Adipocyte (in vitro differentiated cells): Measurements from ENCODE around the gene OR1S2.

Experiments
- DNase-seq: peaks from one replicate; pipeline ENCODE4 v3.0.0-alpha.2; 2015; ENCODE audit warnings: low read depth
- H3K27me3 ChIP-seq: replicated peaks from 2 replicates; pipeline ENCODE4 v1.7.0; 2013; ENCODE audit warnings: mild to moderate bottlenecking, low read length, moderate library complexity; ENCODE audit not compliant: control insufficient read depth, insufficient read depth
- H3K36me3 ChIP-seq: 2 replicates; pipeline ENCODE4 v1.7.0; 2013; ENCODE audit warnings: low read length, mild to moderate bottlenecking, moderate library complexity; ENCODE audit not compliant: control insufficient read depth, insufficient read depth, severe bottlenecking
- H3K4me1 ChIP-seq: 2 replicates; pipeline ENCODE4 v1.7.0; 2013; ENCODE audit warnings: mild to moderate bottlenecking, low read length, moderate library complexity; ENCODE audit not compliant: control insufficient read depth, insufficient read depth
- H3K4me3 ChIP-seq: 2 replicates; pipeline ENCODE4 v1.7.0; 2013; ENCODE audit warnings: mild to moderate bottlenecking, low read length, moderate library complexity
- H3K9ac ChIP-seq: 2 replicates; pipeline ENCODE4 v1.7.0; 2013; ENCODE audit warnings: mild to moderate bottlenecking, low read length, moderate library complexity
- H3K9me3 ChIP-seq: 2 replicates; pipeline ENCODE4 v1.7.0; 2013; ENCODE audit warnings: mild to moderate bottlenecking, low read length, moderate library complexity; ENCODE audit not compliant: control insufficient read depth

The OR1S2 gene

GRCh38 chr11:58186938-58187337 is 17.0 kb downstream of the OR1S2 start:
- Histone ChIP-seq H3K9me3 (no peaks in the 10 kb centered on the region), H3K9ac (no peak overlapping the region), H3K4me1 (no peaks in the 10 kb centered on the region), H3K4me3 (no peak overlapping the region), H3K27me3 (no peaks in the 10 kb centered on the region), H3K36me3 (no peaks in the 10 kb centered on the region)
- DNase-seq = no peak

GRCh38 chr11:58179648-58180047 is 24.3 kb downstream of the OR1S2 start:
- no peak overlapping the region for H3K4me3 ChIP-seq
- no peak for DNase-seq

GRCh38 chr11:58178444-58178843 is 25.5 kb downstream of the OR1S2 start:
- Histone ChIP-seq H3K36me3 (no peaks in the 10 kb centered on the region), H3K4me1 (no peaks in the 10 kb centered on the region), H3K27me3 (no peaks in the 10 kb centered on the region), H3K9ac (no peak overlapping the region), H3K4me3 (no peak overlapping the region), H3K9me3 (no peaks in the 10 kb centered on the region)
- DNase-seq = no peak

More at GRCh38 chr11:58179648-58180047, 24.3 kb downstream of the OR1S2 start:
- H3K4me1 ChIP-seq = no peaks in the 10 kb centered on the region
- no peaks in the 10 kb centered on the region for H3K36me3 ChIP-seq
- no peaks in the 10 kb centered on the region for H3K9me3 ChIP-seq
- H3K9ac ChIP-seq = no peak overlapping the region
- H3K27me3 ChIP-seq = no peaks in the 10 kb centered on the region

GRCh38 chr11:58177409-58178054 is 26.4 kb downstream of the OR1S2 start:
- Histone ChIP-seq H3K4me3 (no peak overlapping the region), H3K4me1 (no peaks in the 10 kb centered on the region), H3K27me3 (no peaks in the 10 kb centered on the region), H3K9ac (no peak overlapping the region), H3K36me3 (no peaks in the 10 kb centered on the region), H3K9me3 (no peaks in the 10 kb centered on the region)
- no peak for DNase-seq

- no peak overlapping the region for H3K9ac ChIP-seq
- H3K4me3 ChIP-seq = no peak overlapping the region
- H3K27me3 ChIP-seq = no peaks in the 10 kb centered on the region
- no peaks in the 10 kb centered on the region for H3K4me1 ChIP-seq
- DNase-seq = no peak
- no peaks in the 10 kb centered on the region for H3K9me3 ChIP-seq
- H3K36me3 ChIP-seq = no peaks in the 10 kb centered on the region
Observed at GRCh38 chr11:58165504-58166106, 38.3 kb downstream of the OR1S2 start.

- Histone ChIP-seq H3K36me3 (no peaks in the 10 kb centered on the region), H3K9ac (no peak overlapping the region), H3K4me3 (no peak overlapping the region), H3K4me1 (no peaks in the 10 kb centered on the region), H3K9me3 (no peaks in the 10 kb centered on the region), H3K27me3 (no peaks in the 10 kb centered on the region)
- no peak for DNase-seq
Observed at GRCh38 chr11:58164990-58165389, 39.0 kb downstream of the OR1S2 start.

- Histone ChIP-seq H3K36me3 (no peaks in the 10 kb centered on the region), H3K9me3 (no peaks in the 10 kb centered on the region), H3K4me3 (no peak overlapping the region), H3K27me3 (no peaks in the 10 kb centered on the region), H3K4me1 (no peaks in the 10 kb centered on the region), H3K9ac (no peak overlapping the region)
- no peak for DNase-seq
Observed at GRCh38 chr11:58164389-58164788, 39.6 kb downstream of the OR1S2 start.
